Ishikawa (cell line): ENCODE data around the gene HOOK2.

Source experiments
- CEBPB ChIP-seq: IDR thresholded peaks from 2 replicates; pipeline ENCODE4 v1.6.1; 2012
- CREB1 ChIP-seq: IDR thresholded peaks from 2 replicates; pipeline ENCODE4 v1.6.1; 2012; ENCODE audit warnings: low read depth
- EGR1 ChIP-seq: IDR thresholded peaks from 2 replicates; pipeline ENCODE4 v1.6.1; 2012
- EP300 ChIP-seq: IDR thresholded peaks from 2 replicates; pipeline ENCODE4 v1.6.1; 2012; ENCODE audit warnings: borderline replicate concordance
- FOXM1 ChIP-seq: IDR thresholded peaks from 2 replicates; pipeline ENCODE4 v1.6.1; 2012; ENCODE audit warnings: low read depth, borderline replicate concordance
- MAX ChIP-seq: IDR thresholded peaks from 2 replicates; pipeline ENCODE4 v1.6.1; 2012
- NFIC ChIP-seq: IDR thresholded peaks from 2 replicates; pipeline ENCODE4 v1.6.1; 2012
- RAD21 ChIP-seq: IDR thresholded peaks from 2 replicates; pipeline ENCODE4 v1.6.1; 2012; ENCODE audit warnings: low read depth
- REST ChIP-seq: IDR thresholded peaks from 2 replicates; pipeline ENCODE4 v1.6.1; 2012; ENCODE audit warnings: low read depth, mild to moderate bottlenecking
- TAF1 ChIP-seq: IDR thresholded peaks from 2 replicates; pipeline ENCODE4 v1.6.1; 2012; ENCODE audit warnings: low read depth, mild to moderate bottlenecking
- TCF12 ChIP-seq: IDR thresholded peaks from 2 replicates; pipeline ENCODE4 v1.6.1; 2012; ENCODE audit warnings: low read depth
- TEAD4 ChIP-seq: IDR thresholded peaks from 2 replicates; pipeline ENCODE4 v1.6.1; 2012
- USF1 ChIP-seq: IDR thresholded peaks from 2 replicates; pipeline ENCODE4 v1.6.1; 2012
- YY1 ChIP-seq: IDR thresholded peaks from 2 replicates; pipeline ENCODE4 v1.6.1; 2012; ENCODE audit warnings: low read depth
- ZBTB7A ChIP-seq: IDR thresholded peaks from 2 replicates; pipeline ENCODE4 v1.6.1; 2012; ENCODE audit warnings: low read depth

The HOOK2 gene

GRCh38 chr19:12779162-12779993 lies 4.0 kb upstream of the HOOK2 start:
- TF ChIP-seq TCF12 (0 out of 2 replicates have a peak, but pooled peaks have one; percentile 38), NFIC (peak; percentile 54; the same call in 1 of the 2 replicates), USF1 (no peak)

GRCh38 chr19:12778905-12779161 lies 3.5 kb upstream of the HOOK2 start:
- TF ChIP-seq EGR1 (no peak), EP300 (no peak), USF1 (no peak), TAF1 (no peak), RAD21 (no peak), CEBPB (no peak), TCF12 (no peak), NFIC (no peak), REST (no peak), ZBTB7A (no peak), TEAD4 (no peak), YY1 (no peak), MAX (no peak), CREB1 (no peak), FOXM1 (no peak)

- TF ChIP-seq EGR1 (no peak), YY1 (0 out of 2 replicates have a peak, but pooled peaks have one; percentile 14), RAD21 (no peak; the same call in 1 of the 2 replicates), TCF12 (peak; percentile 70), CEBPB (no peak), EP300 (0 out of 2 replicates have a peak, but pooled peaks have one; percentile 32), CREB1 (no peak), TAF1 (0 out of 2 replicates have a peak, but pooled peaks have one; percentile 43), USF1 (0 out of 2 replicates have a peak, but pooled peaks have one; percentile 21), MAX (peak; percentile 73; the same call in 1 of the 2 replicates), FOXM1 (0 out of 2 replicates have a peak, but pooled peaks have one; percentile 29), REST (no peak), NFIC (peak; percentile 78), TEAD4 (0 out of 2 replicates have a peak, but pooled peaks have one; percentile 24), ZBTB7A (no peak; the same call in 1 of the 2 replicates)
Measured at GRCh38 chr19:12778017-12778904, 2.9 kb upstream of the HOOK2 start.

- no peak for TF ChIP-seq EGR1
- TF ChIP-seq RAD21 = peak; percentile 84
- 0 out of 2 replicates have a peak, but pooled peaks have one; percentile 38 for TF ChIP-seq EP300
- TF ChIP-seq ZBTB7A = peak; percentile 59; the same call in 1 of the 2 replicates
- TF ChIP-seq TEAD4 = peak; percentile 31; the same call in 1 of the 2 replicates
- no peak for TF ChIP-seq CREB1
Measured at GRCh38 chr19:12777217-12778016, 2.1 kb upstream of the HOOK2 start.
